Testis (tissue), 2 donors: ENCODE measurements around the gene LSP1.

Source experiments
- POLR2A ChIP-seq: fragments of 450-650 bp; IDR thresholded peaks from one replicate; pipeline ENCODE4 v1.6.1; 2017; ENCODE audit warnings: antibody characterized with exemption, mild to moderate bottlenecking, moderate library complexity
- TF ChIP-seq, protein P1 (sequence below), 3 experiments: fragments of 450-650 bp in 2 of 3; fragments of 200-600 bp in 1 of 3; sonication (generic) in 1 of 3; IDR thresholded peaks; one replicate each; pipeline ENCODE4 v1.5.1; 2016 to 2019; ENCODE audit warnings: antibody characterized with exemption in 3 of 3, mild to moderate bottlenecking in 2 of 3, moderate library complexity in 1 of 3

DNA sequence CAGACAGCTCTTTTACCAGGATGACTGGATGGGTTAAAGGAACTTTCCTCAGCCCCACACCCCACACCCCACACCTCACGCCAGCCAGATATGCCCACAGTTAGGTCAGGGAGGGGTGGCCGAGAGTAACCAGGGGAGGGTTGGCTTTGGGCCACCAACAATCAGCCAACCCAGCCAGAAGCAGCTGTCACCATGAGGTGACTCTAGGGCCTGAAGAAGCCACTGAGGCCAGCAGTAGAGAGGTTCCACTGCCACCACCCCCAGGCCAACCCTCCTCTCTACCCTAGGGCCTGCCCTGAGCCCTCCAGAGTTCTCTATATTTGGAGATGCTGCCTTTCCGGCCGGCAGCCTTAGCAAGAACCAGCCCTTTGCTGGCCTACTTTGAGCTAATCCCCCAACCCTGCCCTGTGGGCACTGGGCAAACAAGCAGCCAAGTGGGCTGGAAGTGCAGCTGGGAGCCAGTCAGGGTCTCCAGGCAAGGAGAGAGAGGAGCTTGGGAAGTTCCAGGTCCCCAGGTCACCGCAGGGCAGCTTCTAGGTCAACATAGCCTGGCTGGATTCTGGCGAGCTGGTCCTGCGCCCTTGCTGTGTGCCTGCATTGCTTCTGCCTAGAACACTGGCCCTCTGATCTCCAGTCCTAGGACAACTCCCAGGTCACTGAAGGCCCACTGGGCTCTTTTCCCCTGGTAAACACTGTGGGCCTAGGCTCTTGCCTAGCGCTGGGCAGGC, 30.1 kb upstream of the LSP1 start:
- TF ChIP-seq, protein P1, sequence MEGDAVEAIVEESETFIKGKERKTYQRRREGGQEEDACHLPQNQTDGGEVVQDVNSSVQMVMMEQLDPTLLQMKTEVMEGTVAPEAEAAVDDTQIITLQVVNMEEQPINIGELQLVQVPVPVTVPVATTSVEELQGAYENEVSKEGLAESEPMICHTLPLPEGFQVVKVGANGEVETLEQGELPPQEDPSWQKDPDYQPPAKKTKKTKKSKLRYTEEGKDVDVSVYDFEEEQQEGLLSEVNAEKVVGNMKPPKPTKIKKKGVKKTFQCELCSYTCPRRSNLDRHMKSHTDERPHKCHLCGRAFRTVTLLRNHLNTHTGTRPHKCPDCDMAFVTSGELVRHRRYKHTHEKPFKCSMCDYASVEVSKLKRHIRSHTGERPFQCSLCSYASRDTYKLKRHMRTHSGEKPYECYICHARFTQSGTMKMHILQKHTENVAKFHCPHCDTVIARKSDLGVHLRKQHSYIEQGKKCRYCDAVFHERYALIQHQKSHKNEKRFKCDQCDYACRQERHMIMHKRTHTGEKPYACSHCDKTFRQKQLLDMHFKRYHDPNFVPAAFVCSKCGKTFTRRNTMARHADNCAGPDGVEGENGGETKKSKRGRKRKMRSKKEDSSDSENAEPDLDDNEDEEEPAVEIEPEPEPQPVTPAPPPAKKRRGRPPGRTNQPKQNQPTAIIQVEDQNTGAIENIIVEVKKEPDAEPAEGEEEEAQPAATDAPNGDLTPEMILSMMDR (IDR thresholded peaks at IDR 0.05), result no peak
- TF ChIP-seq POLR2A, result no peak
